Natural killer cell (primary cell): ENCODE measurements around the gene C1orf216. TPM values are rescaled to one million over a fixed set of nuclear protein-coding genes. Genes with fewer than 3 reads are reported as not detected.

Experiments
- ATAC-seq, 3 donors: fragments of 150-1000 bp in 2 of 3; fragments of 200-7000 bp in 1 of 3; cut with Tn5 transposase; 1 replicate in 1 of 3; 2 replicates in 2 of 3; pipeline ENCODE4 v1.10.0; 2021; ENCODE audit warnings: mild to moderate bottlenecking in 2 of 3, moderate library complexity in 2 of 3
- DNase-seq, 2 donors: peaks; one replicate each; pipeline versions ENCODE4 v3.0.0 to v3.0.0-alpha.2; 2013 to 2021; ENCODE audit warnings: mixed read lengths in 1 of 2
- H3K27ac ChIP-seq: one replicate; pipeline ENCODE4 v1.5.1; 2013; ENCODE audit warnings: mild to moderate bottlenecking, low read length
- H3K27me3 ChIP-seq: one replicate; pipeline ENCODE4 v1.6.1; 2013; ENCODE audit warnings: low read length; ENCODE audit not compliant: control insufficient read depth, insufficient read depth
- H3K36me3 ChIP-seq: one replicate; pipeline ENCODE4 v1.6.1; 2013; ENCODE audit warnings: low read length; ENCODE audit not compliant: control insufficient read depth, insufficient read depth
- H3K4me1 ChIP-seq: one replicate; pipeline ENCODE4 v1.6.1; 2013; ENCODE audit warnings: low read length; ENCODE audit not compliant: control insufficient read depth, insufficient read depth
- H3K4me3 ChIP-seq: one replicate; pipeline ENCODE4 v1.5.1; 2013; ENCODE audit warnings: low read length
- H3K9me3 ChIP-seq: one replicate; pipeline ENCODE4 v1.6.1; 2013; ENCODE audit warnings: low read length; ENCODE audit not compliant: control insufficient read depth, insufficient read depth
- H3K27ac Mint-ChIP-seq, 2 donors: one replicate each; pipeline ENCODE4 v1.8.0; 2022; ENCODE audit warnings: mild to moderate bottlenecking in 2 of 2, mixed read lengths in 2 of 2, moderate library complexity in 1 of 2
- H3K27me3 Mint-ChIP-seq, 2 donors: one replicate each; pipeline ENCODE4 v1.8.0; 2022; ENCODE audit warnings: low read depth in 2 of 2, mixed read lengths in 2 of 2
- H3K36me3 Mint-ChIP-seq: one replicate; pipeline ENCODE4 v1.8.0; 2022; ENCODE audit warnings: mixed read lengths
- H3K4me1 Mint-ChIP-seq, 2 donors: one replicate each; pipeline ENCODE4 v1.8.0; 2022; ENCODE audit warnings: mixed read lengths in 2 of 2
- H3K4me3 Mint-ChIP-seq: one replicate; pipeline ENCODE4 v1.8.0; 2022; ENCODE audit warnings: mild to moderate bottlenecking, moderate library complexity, mixed read lengths
- H3K9me3 Mint-ChIP-seq, 2 donors: one replicate each; pipeline ENCODE4 v1.8.0; 2022; ENCODE audit warnings: mixed read lengths in 2 of 2
- CTCF ChIP-seq: fragments of 200-600 bp; IDR thresholded peaks from one replicate; pipeline ENCODE4 v1.8.0; 2022; ENCODE audit warnings: antibody characterized with exemption
- WGBS: methylation state at CpG from one replicate; pipeline ENCODE4 v1.1.7; 2013; ENCODE audit warnings: missing lambda C conversion rate; ENCODE audit not compliant: insufficient coverage; 5-methylcytosine and 5-hydroxymethylcytosine counted together
- intact Hi-C: fragments of 100-400 bp; cut with micrococcal nuclease; formaldehyde crosslinking; loops from one replicate; pipeline ENCODE4 v1.14.2; 2022
- total RNA-seq, 4 donors: library from RNA; stranded (reverse); fragments of 120-200 nt in 1 of 4; gene quantifications; one replicate each; pipeline versions ENCODE4 v1.2.3 to v1.2.4, GENCODE V29; 2013 to 2022

C1orf216 gene
- total RNA-seq, 3 donors from 2014 or later (not counting 1 experiment from before 2014, with no cell fraction given): 8.0 to 14.1 (median 13.0) TPM

GRCh38 chr1:35762141-35762540 is 43.5 kb upstream of the C1orf216 start:
- Histone ChIP-seq H3K27me3 (no peaks in the 10 kb centered on the region), H3K9me3 (no peaks in the 10 kb centered on the region), H3K4me1 (no peaks in the 10 kb centered on the region), H3K27ac (no peak overlapping the region), H3K36me3 (no peaks in the 10 kb centered on the region), H3K4me3 (no peak overlapping the region)
- Mint-ChIP-seq H3K27ac (no peak overlapping the region), H3K36me3 (no peaks in the 10 kb centered on the region), H3K9me3 (no peaks in the 10 kb centered on the region), H3K4me3 (no peak overlapping the region), H3K4me1 (no peaks in the 10 kb centered on the region), H3K27me3 (no peaks in the 10 kb centered on the region)
- TF ChIP-seq CTCF: no peak
- DNase-seq: no peak
- intact Hi-C loops: no loop called here
- 13% methylated on average over 1 of the region's 2 CpGs for WGBS
- ATAC-seq: no peak

GRCh38 chr1:35756064-35756463 is 37.4 kb upstream of the C1orf216 start:
- Histone ChIP-seq H3K27me3 (no peaks in the 10 kb centered on the region), H3K4me3 (no peak overlapping the region), H3K4me1 (no peaks in the 10 kb centered on the region), H3K36me3 (no peaks in the 10 kb centered on the region), H3K27ac (no peak overlapping the region), H3K9me3 (no peaks in the 10 kb centered on the region)
- H3K4me3 Mint-ChIP-seq: no peak overlapping the region
- DNase-seq: no peak
- H3K27ac Mint-ChIP-seq: no peak overlapping the region
- intact Hi-C loops: no loop called here
- no peaks in the 10 kb centered on the region for H3K27me3 Mint-ChIP-seq
- TF ChIP-seq CTCF: no peak
- WGBS: no CpG with 5 or more reads among the region's 1 CpG
- H3K9me3 Mint-ChIP-seq: no peaks in the 10 kb centered on the region
- no peak for ATAC-seq
- H3K4me1 Mint-ChIP-seq: no peaks in the 10 kb centered on the region
- H3K36me3 Mint-ChIP-seq: no peaks in the 10 kb centered on the region

DNA sequence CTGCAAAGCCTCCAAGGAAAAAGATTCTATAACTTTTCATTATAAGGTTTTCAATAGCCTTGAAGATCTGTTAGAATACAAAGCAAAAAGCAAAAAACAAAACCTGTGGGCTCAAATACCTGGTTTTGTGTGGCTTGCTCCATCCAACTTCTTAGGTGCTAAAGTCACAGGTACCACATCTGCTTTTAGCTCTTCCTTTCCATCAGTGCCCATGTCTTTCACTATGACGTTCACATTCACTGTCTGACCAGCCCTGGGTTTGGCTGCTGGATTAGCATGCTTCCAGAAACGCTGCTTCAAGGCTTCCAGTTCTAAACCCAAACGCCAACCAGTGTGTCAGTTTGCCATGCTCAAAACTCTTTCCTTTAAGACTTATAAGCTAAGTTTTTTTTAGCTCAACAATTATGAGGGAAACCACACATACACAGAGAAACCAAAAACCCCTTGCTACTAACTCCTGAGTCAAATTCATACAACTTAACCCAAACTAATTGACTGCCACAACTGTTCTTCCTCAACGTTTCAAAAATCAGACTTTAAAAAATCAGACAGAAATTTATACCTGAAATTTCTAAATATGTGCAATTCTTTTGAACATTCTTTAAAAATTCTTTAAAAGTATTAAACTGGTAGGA is 35.1 kb upstream of the C1orf216 start:
- no peak overlapping the region for H3K4me3 ChIP-seq
- Mint-ChIP-seq H3K27me3 (no peaks in the 10 kb centered on the region), H3K36me3 (no peaks in the 10 kb centered on the region), H3K4me1 (no peaks in the 10 kb centered on the region), H3K4me3 (no peak overlapping the region), H3K9me3 (no peaks in the 10 kb centered on the region), H3K27ac (no peak overlapping the region)
- WGBS: 80% methylated on average over 3 of the region's 4 CpGs
- H3K9me3 ChIP-seq: no peaks in the 10 kb centered on the region
- no peak for ATAC-seq
- no peaks in the 10 kb centered on the region for H3K36me3 ChIP-seq
- no peak overlapping the region for H3K27ac ChIP-seq
- H3K27me3 ChIP-seq: no peaks in the 10 kb centered on the region
- H3K4me1 ChIP-seq: no peaks in the 10 kb centered on the region
- no peak for TF ChIP-seq CTCF
- intact Hi-C loops: no loop called here
- DNase-seq: no peak

GRCh38 chr1:35748326-35748725 is 29.6 kb upstream of the C1orf216 start:
- Histone ChIP-seq H3K9me3 (no peaks in the 10 kb centered on the region), H3K4me1 (no peaks in the 10 kb centered on the region), H3K27me3 (no peaks in the 10 kb centered on the region), H3K36me3 (no peaks in the 10 kb centered on the region), H3K4me3 (no peak overlapping the region), H3K27ac (no peak overlapping the region)
- intact Hi-C loops: no loop called here
- Mint-ChIP-seq H3K4me1 (no peaks in the 10 kb centered on the region), H3K36me3 (no peaks in the 10 kb centered on the region), H3K9me3 (no peaks in the 10 kb centered on the region), H3K27ac (no peak overlapping the region), H3K27me3 (no peaks in the 10 kb centered on the region), H3K4me3 (no peak overlapping the region)
- TF ChIP-seq CTCF: no peak
- ATAC-seq (no peak), DNase-seq (no peak)
- 98% methylated on average over 3 of the region's 3 CpGs for WGBS
